Measurements from ENCODE around the gene BLM. TPM values are rescaled to one million over a fixed set of nuclear protein-coding genes. Genes with fewer than 3 reads are reported as not detected.

BLM gene
- total and polyA plus RNA-seq, 2 donors (not counting 1 experiment from before 2014, with no cell fraction given): 1.5 to 1.7 TPM

- no peak for DNase-seq (ENCODE audit: low read depth in 2 of 2)
- TF ChIP-seq EZH2 (IDR thresholded peaks at IDR 0.05; ENCODE audit: low read length, missing control alignments): no peak
- no peak for TF ChIP-seq CTCF (conservative IDR thresholded peaks at IDR 0.05 in 1 of 2, IDR thresholded peaks at IDR 0.05 in 1 of 2; ENCODE audit: low read depth in 1 of 2, low read length in 2 of 2)
Observed at GRCh38 chr15:90857337-90857736, 140.2 kb downstream of the BLM start.

DNA sequence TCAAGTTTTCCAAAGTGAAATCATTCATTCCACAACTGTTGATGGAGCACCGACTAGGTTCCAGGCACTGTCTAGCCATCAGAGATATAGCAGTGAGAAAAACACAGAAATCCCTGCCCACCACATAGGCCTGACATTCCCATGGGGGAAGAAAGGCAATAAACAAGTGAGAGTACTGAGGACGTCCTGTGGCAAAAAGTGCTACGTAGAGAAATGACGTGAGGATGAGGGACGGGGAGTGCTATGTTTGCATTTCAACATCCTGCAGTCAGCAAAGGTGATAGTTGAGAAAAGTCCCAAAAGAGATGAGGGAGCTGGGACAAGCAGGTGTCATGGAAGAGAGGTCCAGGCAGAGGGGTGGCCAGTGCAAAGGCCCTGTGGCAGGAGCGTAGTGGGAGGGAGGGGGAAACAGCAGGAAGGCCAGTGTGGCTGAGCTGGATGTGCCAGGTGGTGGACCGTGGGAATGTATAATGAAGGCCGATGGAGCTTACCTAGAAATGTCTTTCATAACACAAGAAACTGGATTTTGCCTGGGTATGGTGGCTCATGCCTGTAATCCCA, 140.8 kb downstream of the BLM start:
- Histone ChIP-seq H4K20me1 (ENCODE audit: control insufficient read depth, extremely low read depth, insufficient read depth, low read length) (no peaks in the 10 kb centered on the region), H2AFZ (ENCODE audit: low read length) (no peak overlapping the region), H3K27me3 (ENCODE audit: control insufficient read depth, insufficient read depth, low read length) (no peaks in the 10 kb centered on the region), H3K9ac (ENCODE audit: insufficient read depth, low read length) (no peak overlapping the region), H3K79me2 (ENCODE audit: control insufficient read depth, insufficient read depth, low read length) (no peaks in the 10 kb centered on the region), H3K27ac (ENCODE audit: insufficient read depth, low read length) (no peak overlapping the region), H3K4me2 (ENCODE audit: extremely low read depth, insufficient read depth, low read length) (no peak overlapping the region), H3K9me3 (ENCODE audit: control insufficient read depth, insufficient read depth, low read depth, low read length) (no peaks in the 10 kb centered on the region), H3K4me3 (replicated peaks in 1 of 4; ENCODE audit: control extremely low read depth in 1 of 4, insufficient read depth in 1 of 4, low read depth in 3 of 4, low read length in 4 of 4) (no peak overlapping the region), H3K36me3 (ENCODE audit: control insufficient read depth, insufficient read depth, low read length) (no peaks in the 10 kb centered on the region), H3K4me1 (ENCODE audit: control insufficient read depth, extremely low read depth, insufficient read depth, low read length) (peaks cover 1% of the 10 kb centered on the region)
- TF ChIP-seq CTCF (conservative IDR thresholded peaks at IDR 0.05 in 1 of 2, IDR thresholded peaks at IDR 0.05 in 1 of 2; ENCODE audit: low read depth in 1 of 2, low read length in 2 of 2) (no peak), EZH2 (IDR thresholded peaks at IDR 0.05; ENCODE audit: low read length, missing control alignments) (no peak)
- DNase-seq (ENCODE audit: low read depth in 2 of 2): no peak

More at GRCh38 chr15:90857337-90857736, 140.2 kb downstream of the BLM start:
- H3K4me2 ChIP-seq (ENCODE audit: extremely low read depth, insufficient read depth, low read length): no peak overlapping the region
- H3K36me3 ChIP-seq (ENCODE audit: control insufficient read depth, insufficient read depth, low read length): no peaks in the 10 kb centered on the region
- H3K79me2 ChIP-seq (ENCODE audit: control insufficient read depth, insufficient read depth, low read length): no peaks in the 10 kb centered on the region
- H3K4me1 ChIP-seq (ENCODE audit: control insufficient read depth, extremely low read depth, insufficient read depth, low read length): peaks cover 8% of the 10 kb centered on the region
- no peak overlapping the region for H3K4me3 ChIP-seq (replicated peaks in 1 of 4; ENCODE audit: control extremely low read depth in 1 of 4, insufficient read depth in 1 of 4, low read depth in 3 of 4, low read length in 4 of 4)
- no peaks in the 10 kb centered on the region for H4K20me1 ChIP-seq (ENCODE audit: control insufficient read depth, extremely low read depth, insufficient read depth, low read length)
- no peak overlapping the region for H3K27ac ChIP-seq (ENCODE audit: insufficient read depth, low read length)
- H3K9ac ChIP-seq (ENCODE audit: insufficient read depth, low read length): no peak overlapping the region
- H3K27me3 ChIP-seq (ENCODE audit: control insufficient read depth, insufficient read depth, low read length): no peaks in the 10 kb centered on the region
- no peaks in the 10 kb centered on the region for H3K9me3 ChIP-seq (ENCODE audit: control insufficient read depth, insufficient read depth, low read depth, low read length)
- H2AFZ ChIP-seq (ENCODE audit: low read length): no peak overlapping the region

- Histone ChIP-seq H4K20me1 (ENCODE audit: control insufficient read depth, extremely low read depth, insufficient read depth, low read length) (no peaks in the 10 kb centered on the region), H2AFZ (ENCODE audit: low read length) (peak overlapping the region; percentile 41), H3K4me2 (ENCODE audit: extremely low read depth, insufficient read depth, low read length) (no peak overlapping the region), H3K4me3 (replicated peaks in 1 of 4; ENCODE audit: control extremely low read depth in 1 of 4, insufficient read depth in 1 of 4, low read depth in 3 of 4, low read length in 4 of 4) (no peak overlapping the region), H3K36me3 (ENCODE audit: control insufficient read depth, insufficient read depth, low read length) (no peaks in the 10 kb centered on the region), H3K79me2 (ENCODE audit: control insufficient read depth, insufficient read depth, low read length) (no peaks in the 10 kb centered on the region), H3K4me1 (ENCODE audit: control insufficient read depth, extremely low read depth, insufficient read depth, low read length) (no peaks in the 10 kb centered on the region), H3K27ac (ENCODE audit: insufficient read depth, low read length) (no peak overlapping the region), H3K9me3 (ENCODE audit: control insufficient read depth, insufficient read depth, low read depth, low read length) (no peaks in the 10 kb centered on the region), H3K9ac (ENCODE audit: insufficient read depth, low read length) (no peak overlapping the region), H3K27me3 (ENCODE audit: control insufficient read depth, insufficient read depth, low read length) (no peaks in the 10 kb centered on the region)
- no peak for TF ChIP-seq CTCF (conservative IDR thresholded peaks at IDR 0.05 in 1 of 2, IDR thresholded peaks at IDR 0.05 in 1 of 2; ENCODE audit: low read depth in 1 of 2, low read length in 2 of 2)
- TF ChIP-seq EZH2 (IDR thresholded peaks at IDR 0.05; ENCODE audit: low read length, missing control alignments): no peak
- no peak for DNase-seq (ENCODE audit: low read depth in 2 of 2)
Observed at GRCh38 chr15:90859234-90860131, 142.3 kb downstream of the BLM start.
